HEK293T (cell line): ENCODE data around the gene NBAS.

Experiments
- CTCF ChIA-PET: fragments of 350-600 bp; formaldehyde crosslinking; extraction: SDS; loops from one replicate; lab custom pipeline; 2021; ENCODE audit warnings: antibody characterized with exemption, inconsistent platforms; lab: Yijun Ruan, JAX
- POLR2A ChIA-PET: fragments of 350-600 bp; formaldehyde crosslinking; extraction: SDS; loops from one replicate; lab custom pipeline; 2020; ENCODE audit warnings: antibody characterized with exemption, inconsistent platforms; lab: Yijun Ruan, JAX
- DNase-seq: peaks from one replicate; pipeline ENCODE4 v3.0.0; 2012; ENCODE audit warnings: mixed read lengths; ENCODE audit errors: extremely low spot score
- ARNT ChIP-seq: fragments of 450-650 bp; IDR thresholded peaks from 2 replicates; pipeline ENCODE4 v1.6.1; 2017; ENCODE audit warnings: mild to moderate bottlenecking
- BHLHE40 ChIP-seq: fragments of 450-650 bp; IDR thresholded peaks from 2 replicates; pipeline ENCODE4 v1.6.1; 2016; ENCODE audit warnings: mild to moderate bottlenecking, moderate library complexity, borderline replicate concordance
- CTBP1 ChIP-seq: fragments of 450-650 bp; IDR thresholded peaks from 2 replicates; pipeline ENCODE4 v1.6.1; 2016; ENCODE audit warnings: borderline replicate concordance
- ELF4 ChIP-seq: fragments of 450-650 bp; IDR thresholded peaks from 2 replicates; pipeline ENCODE4 v1.6.1; 2017; ENCODE audit warnings: antibody characterized with exemption
- FOXA1 ChIP-seq: fragments of 450-650 bp; IDR thresholded peaks from 2 replicates; pipeline ENCODE4 v1.6.1; 2016; ENCODE audit warnings: mild to moderate bottlenecking
- FOXK2 ChIP-seq: fragments of 450-650 bp; IDR thresholded peaks from 2 replicates; pipeline ENCODE4 v1.6.1; 2016; ENCODE audit warnings: mild to moderate bottlenecking
- FOXM1 ChIP-seq: fragments of 450-650 bp; IDR thresholded peaks from 2 replicates; pipeline ENCODE4 v1.6.1; 2017; ENCODE audit warnings: mild to moderate bottlenecking, borderline replicate concordance
- HDGF ChIP-seq: fragments of 450-650 bp; IDR thresholded peaks from 2 replicates; pipeline ENCODE4 v1.6.1; 2017; ENCODE audit warnings: antibody characterized with exemption, borderline replicate concordance
- L3MBTL2 ChIP-seq: fragments of 450-650 bp; conservative IDR thresholded peaks from 2 replicates; pipeline ENCODE4 v1.6.1; 2016; ENCODE audit warnings: mild to moderate bottlenecking
- LEF1 ChIP-seq: fragments of 450-650 bp; IDR thresholded peaks from 2 replicates; pipeline ENCODE4 v1.6.1; 2017; ENCODE audit warnings: mild to moderate bottlenecking, borderline replicate concordance
- NFRKB ChIP-seq: fragments of 450-650 bp; IDR thresholded peaks from 2 replicates; pipeline ENCODE4 v1.6.1; 2016; ENCODE audit warnings: mild to moderate bottlenecking, moderate library complexity
- PKNOX1 ChIP-seq: fragments of 450-650 bp; IDR thresholded peaks from 2 replicates; pipeline ENCODE4 v1.6.1; 2016
- SP1 ChIP-seq: fragments of 450-650 bp; IDR thresholded peaks from 2 replicates; pipeline ENCODE4 v1.6.1; 2017
- SUZ12 ChIP-seq: fragments of 450-650 bp; IDR thresholded peaks from 2 replicates; pipeline ENCODE4 v1.6.1; 2016; ENCODE audit warnings: mild to moderate bottlenecking
- TARDBP ChIP-seq: fragments of 450-650 bp; IDR thresholded peaks from 2 replicates; pipeline ENCODE4 v1.6.1; 2016
- ZNF384 ChIP-seq: fragments of 450-650 bp; IDR thresholded peaks from 2 replicates; pipeline ENCODE4 v1.6.1; 2016

The NBAS gene

GRCh38 chr2:15206419-15206818 lies 354.7 kb downstream of the NBAS start:
- TF ChIP-seq SP1 (no peak), HDGF (no peak), LEF1 (no peak), FOXA1 (no peak), L3MBTL2 (no peak), ZNF384 (no peak), BHLHE40 (no peak), ELF4 (no peak), CTBP1 (no peak)
- ChIA-PET POLR2A (no interaction called here), CTCF (no interaction called here)
- no peak for DNase-seq

GRCh38 chr2:15205562-15205961 lies 355.6 kb downstream of the NBAS start:
- TF ChIP-seq NFRKB (no peak), ZNF384 (no peak), L3MBTL2 (no peak), SP1 (no peak), FOXM1 (no peak), CTBP1 (no peak), SUZ12 (no peak)
- ChIA-PET POLR2A (no interaction called here), CTCF (no interaction called here)
- DNase-seq = no peak

- ChIA-PET POLR2A (no interaction called here), CTCF (no interaction called here)
- TF ChIP-seq HDGF (no peak), NFRKB (no peak), TARDBP (no peak), ZNF384 (no peak), BHLHE40 (no peak), PKNOX1 (no peak)
- no peak for DNase-seq
Observed at GRCh38 chr2:15201009-15201408, 360.1 kb downstream of the NBAS start.

GRCh38 chr2:15200581-15200980 lies 360.6 kb downstream of the NBAS start:
- ChIA-PET CTCF (no interaction called here), POLR2A (no interaction called here)
- TF ChIP-seq ZNF384 (no peak), FOXK2 (no peak), FOXM1 (no peak), TARDBP (no peak), ELF4 (no peak), FOXA1 (no peak), PKNOX1 (no peak), LEF1 (no peak), BHLHE40 (no peak), L3MBTL2 (no peak)
- no peak for DNase-seq

- POLR2A ChIA-PET = no interaction called here
- CTCF ChIA-PET = no interaction called here
- DNase-seq = no peak
- TF ChIP-seq ZNF384 (no peak), NFRKB (no peak), CTBP1 (no peak), HDGF (no peak)
Observed at GRCh38 chr2:15198051-15198450, 363.1 kb downstream of the NBAS start.

- ChIA-PET CTCF (no interaction called here), POLR2A (no interaction called here)
- TF ChIP-seq BHLHE40 (no peak), ARNT (no peak), CTBP1 (no peak), HDGF (no peak), FOXK2 (no peak), L3MBTL2 (no peak), SP1 (no peak), LEF1 (no peak), FOXM1 (no peak), ZNF384 (no peak), ELF4 (no peak), SUZ12 (no peak)
- no peak for DNase-seq
Observed at GRCh38 chr2:15195813-15196212, 365.3 kb downstream of the NBAS start.

GRCh38 chr2:15191789-15192188 lies 369.3 kb downstream of the NBAS start:
- ChIA-PET CTCF (no interaction called here), POLR2A (no interaction called here)
- TF ChIP-seq SUZ12 = no peak
- TF ChIP-seq ZNF384 = no peak
- TF ChIP-seq FOXA1 = no peak
- no peak for TF ChIP-seq FOXK2
- no peak for TF ChIP-seq ARNT
- no peak for TF ChIP-seq FOXM1
- no peak for TF ChIP-seq L3MBTL2
- TF ChIP-seq PKNOX1 = no peak
- no peak for TF ChIP-seq CTBP1
- no peak for TF ChIP-seq HDGF
- no peak for TF ChIP-seq ELF4
- no peak for TF ChIP-seq NFRKB
- no peak for DNase-seq

GRCh38 chr2:15189216-15189615 lies 371.9 kb downstream of the NBAS start:
- TF ChIP-seq ZNF384 (no peak), ARNT (no peak), FOXM1 (no peak), BHLHE40 (no peak), SP1 (no peak), LEF1 (no peak), NFRKB (no peak), SUZ12 (no peak), FOXK2 (no peak), L3MBTL2 (no peak), HDGF (no peak), FOXA1 (no peak), ELF4 (no peak)
- POLR2A ChIA-PET = no interaction called here
- peak; percentile 12 for DNase-seq
- CTCF ChIA-PET = no interaction called here
